Neuronal stem cell (in vitro differentiated cells): Measurements from ENCODE around the gene ASXL2.

Source experiments
- DNase-seq: peaks from one replicate; pipeline ENCODE4 v3.0.0-alpha.2; 2013; ENCODE audit warnings: low spot score
- H2AFZ ChIP-seq: one replicate; pipeline ENCODE4 v1.6.1; 2013; ENCODE audit warnings: mild to moderate bottlenecking, low read length, inconsistent platforms
- H2AK5ac ChIP-seq: 2 replicates; pipeline ENCODE4 v1.6.1; 2013; ENCODE audit warnings: low read depth, mild to moderate bottlenecking, inconsistent platforms, low read length, moderate library complexity, mixed read lengths
- H2BK120ac ChIP-seq: 2 replicates; pipeline ENCODE4 v1.6.1; 2013; ENCODE audit warnings: low read depth, mild to moderate bottlenecking, inconsistent platforms, low read length, moderate library complexity, mixed read lengths
- H2BK12ac ChIP-seq: one replicate; pipeline ENCODE4 v1.6.1; 2013; ENCODE audit warnings: low read length, inconsistent platforms
- H2BK15ac ChIP-seq: 2 replicates; pipeline ENCODE4 v1.6.1; 2013; ENCODE audit warnings: mild to moderate bottlenecking, low read length, inconsistent platforms, mixed read lengths
- H2BK5ac ChIP-seq: one replicate; pipeline ENCODE4 v1.6.1; 2013; ENCODE audit warnings: inconsistent platforms, mild to moderate bottlenecking, low read length, moderate library complexity
- H3K14ac ChIP-seq: one replicate; pipeline ENCODE4 v1.6.1; 2013; ENCODE audit warnings: low read length, inconsistent platforms
- H3K18ac ChIP-seq: 2 replicates; pipeline ENCODE4 v1.6.1; 2013; ENCODE audit warnings: low read length, inconsistent platforms
- H3K23ac ChIP-seq: 2 replicates; pipeline ENCODE4 v1.6.1; 2013; ENCODE audit warnings: low read depth, mild to moderate bottlenecking, mixed read lengths, low read length, inconsistent platforms; ENCODE audit not compliant: poor library complexity
- H3K27ac ChIP-seq: replicated peaks from 3 replicates; pipeline ENCODE4 v1.5.1; 2013; ENCODE audit warnings: low read length, inconsistent platforms
- H3K27me3 ChIP-seq, 3 experiments: 2 replicates each; pipeline ENCODE4 v1.6.1; 2013; ENCODE audit warnings: low read length in 3 of 3, mild to moderate bottlenecking in 2 of 3, inconsistent platforms in 1 of 3, low read depth in 1 of 3, mixed read lengths in 1 of 3, moderate library complexity in 1 of 3; ENCODE audit not compliant: control insufficient read depth in 3 of 3, insufficient read depth in 3 of 3
- H3K36me3 ChIP-seq, 2 donors: replicated peaks in 1 of 2; 2 replicates each; pipeline ENCODE4 v1.6.1; 2013; ENCODE audit warnings: low read length in 2 of 2; ENCODE audit not compliant: control insufficient read depth in 2 of 2, insufficient read depth in 2 of 2
- H3K4ac ChIP-seq: 2 replicates; pipeline ENCODE4 v1.6.1; 2013; ENCODE audit warnings: inconsistent platforms, mild to moderate bottlenecking, low read length, moderate library complexity
- H3K4me1 ChIP-seq, 2 donors: 1 replicate in 1 of 2; 2 replicates in 1 of 2; pipeline ENCODE4 v1.6.1; 2013; ENCODE audit warnings: low read length in 2 of 2, low read depth in 1 of 2; ENCODE audit not compliant: control insufficient read depth in 2 of 2, insufficient read depth in 1 of 2
- H3K4me2 ChIP-seq: one replicate; pipeline ENCODE4 v1.6.1; 2013; ENCODE audit warnings: mild to moderate bottlenecking, low read length, inconsistent platforms; ENCODE audit not compliant: insufficient read depth, poor library complexity, severe bottlenecking
- H3K4me3 ChIP-seq, 2 donors: 2 replicates each; pipeline ENCODE4 v1.5.1; 2013; ENCODE audit warnings: low read length in 2 of 2, mild to moderate bottlenecking in 2 of 2, inconsistent platforms in 1 of 2, moderate library complexity in 1 of 2
- H3K79me1 ChIP-seq: one replicate; pipeline ENCODE4 v1.6.1; 2013; ENCODE audit warnings: low read depth, mild to moderate bottlenecking, inconsistent platforms, low read length, moderate library complexity
- H3K9ac ChIP-seq: one replicate; pipeline ENCODE4 v1.6.1; 2013; ENCODE audit warnings: mild to moderate bottlenecking, low read depth, low read length, inconsistent platforms; ENCODE audit not compliant: poor library complexity
- H3K9me3 ChIP-seq, 2 donors: replicated peaks in 1 of 2; 2 replicates each; pipeline versions ENCODE3 to v1.6.1; 2013; ENCODE audit warnings: low read length in 2 of 2, mild to moderate bottlenecking in 2 of 2, inconsistent platforms in 1 of 2, low read depth in 1 of 2, mixed read lengths in 1 of 2, moderate library complexity in 1 of 2; ENCODE audit not compliant: control insufficient read depth in 2 of 2, insufficient read depth in 1 of 2
- H4K8ac ChIP-seq: one replicate; pipeline ENCODE4 v1.6.1; 2013; ENCODE audit warnings: low read depth, mild to moderate bottlenecking, inconsistent platforms, low read length, moderate library complexity
- H4K91ac ChIP-seq: one replicate; pipeline ENCODE4 v1.6.1; 2013; ENCODE audit warnings: low read length, low read depth, mild to moderate bottlenecking, inconsistent platforms; ENCODE audit not compliant: poor library complexity
- WGBS, 2 donors: extraction: QIAGEN DNeasy Blood & Tissue Kit; methylation state at CpG; one replicate each; pipeline ENCODE4 v1.1.7; 2013; ENCODE audit warnings: missing lambda C conversion rate in 2 of 2, mixed read lengths in 1 of 2; ENCODE audit not compliant: insufficient read length in 2 of 2, insufficient replicate concordance in 1 of 2; ENCODE audit errors: extremely low coverage in 2 of 2; 5-methylcytosine and 5-hydroxymethylcytosine counted together

ASXL2 gene

DNA sequence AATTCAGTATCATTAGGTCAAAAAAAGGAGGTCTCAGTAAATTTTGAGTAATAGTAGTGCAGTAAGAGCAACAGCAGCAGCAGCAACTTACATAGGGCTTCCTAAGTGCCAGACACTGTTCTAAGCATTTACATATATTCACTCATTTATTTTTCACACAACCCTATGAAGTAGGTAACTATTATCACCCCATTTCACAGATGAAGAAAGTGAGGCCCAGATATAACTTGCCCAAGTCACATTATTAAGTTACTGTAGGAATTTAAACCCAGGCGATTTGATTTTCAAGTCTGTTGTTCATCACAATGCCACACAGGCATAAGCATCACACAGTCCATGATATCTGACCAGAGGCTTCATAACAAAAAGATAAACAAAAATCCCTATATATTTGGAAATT lies 114.7 kb downstream of the ASXL2 start:
- H4K8ac ChIP-seq: no peak overlapping the region
- no peaks in the 10 kb centered on the region for H3K79me1 ChIP-seq
- H3K14ac ChIP-seq: no peak overlapping the region
- no peak for DNase-seq
- no peak overlapping the region for H3K27ac ChIP-seq
- H3K27me3 ChIP-seq: no peaks in the 10 kb centered on the region
- no peak overlapping the region for H2AFZ ChIP-seq
- no peak overlapping the region for H2BK120ac ChIP-seq
- no peaks in the 10 kb centered on the region for H3K9me3 ChIP-seq
- H3K36me3 ChIP-seq: peaks cover 6 to 66% of the 10 kb centered on the region in 2 donors
- H3K23ac ChIP-seq: no peak overlapping the region
- H2BK5ac ChIP-seq: no peak overlapping the region
- H2AK5ac ChIP-seq: no peak overlapping the region
- H3K9ac ChIP-seq: no peak overlapping the region
- H4K91ac ChIP-seq: no peak overlapping the region
- H2BK15ac ChIP-seq: no peak overlapping the region
- no peak overlapping the region for H3K4me3 ChIP-seq
- H3K18ac ChIP-seq: no peak overlapping the region
- H3K4me2 ChIP-seq: no peak overlapping the region
- H3K4ac ChIP-seq: no peak overlapping the region
- WGBS, 2 donors: no CpG with 5 or more reads among the region's 1 CpG
- H2BK12ac ChIP-seq: no peak overlapping the region
- no peaks in the 10 kb centered on the region for H3K4me1 ChIP-seq

GRCh38 chr2:25760297-25760696 lies 118.0 kb downstream of the ASXL2 start:
- H3K4ac ChIP-seq: no peak overlapping the region
- H3K9ac ChIP-seq: no peak overlapping the region
- H2BK12ac ChIP-seq: no peak overlapping the region
- H2BK15ac ChIP-seq: no peak overlapping the region
- no CpG with 5 or more reads among the region's 1 CpG for WGBS, 2 donors
- H4K91ac ChIP-seq: no peak overlapping the region
- no peaks in the 10 kb centered on the region for H3K79me1 ChIP-seq
- peaks cover 5 to 55% of the 10 kb centered on the region in 2 donors for H3K36me3 ChIP-seq
- no peaks in the 10 kb centered on the region for H3K9me3 ChIP-seq
- H2BK5ac ChIP-seq: no peak overlapping the region
- H2AFZ ChIP-seq: no peak overlapping the region
- DNase-seq: no peak
- H3K14ac ChIP-seq: no peak overlapping the region
- no peak overlapping the region for H3K4me3 ChIP-seq
- no peaks in the 10 kb centered on the region for H3K4me1 ChIP-seq
- no peaks in the 10 kb centered on the region for H3K27me3 ChIP-seq
- no peak overlapping the region for H3K4me2 ChIP-seq
- no peak overlapping the region for H2BK120ac ChIP-seq
- no peak overlapping the region for H2AK5ac ChIP-seq
- no peak overlapping the region for H3K18ac ChIP-seq
- H3K27ac ChIP-seq: no peak overlapping the region
- H3K23ac ChIP-seq: no peak overlapping the region
- no peak overlapping the region for H4K8ac ChIP-seq

- no peak overlapping the region for H3K14ac ChIP-seq
- H3K9me3 ChIP-seq: no peaks in the 10 kb centered on the region
- H3K23ac ChIP-seq: no peak overlapping the region
- H2AK5ac ChIP-seq: no peak overlapping the region
- no CpG with 5 or more reads among the region's 1 CpG for WGBS, 2 donors
- H2BK12ac ChIP-seq: no peak overlapping the region
- H3K36me3 ChIP-seq: peaks cover 5 to 63% of the 10 kb centered on the region in 2 donors
- no peak overlapping the region for H4K8ac ChIP-seq
- DNase-seq: no peak
- H2BK5ac ChIP-seq: no peak overlapping the region
- H3K9ac ChIP-seq: no peak overlapping the region
- H3K27me3 ChIP-seq: no peaks in the 10 kb centered on the region
- no peak overlapping the region for H4K91ac ChIP-seq
- H2AFZ ChIP-seq: no peak overlapping the region
- H2BK120ac ChIP-seq: no peak overlapping the region
- H3K4ac ChIP-seq: no peak overlapping the region
- H3K4me3 ChIP-seq: no peak overlapping the region
- no peak overlapping the region for H3K4me2 ChIP-seq
- H3K27ac ChIP-seq: no peak overlapping the region
- no peak overlapping the region for H2BK15ac ChIP-seq
- H3K18ac ChIP-seq: no peak overlapping the region
- H3K79me1 ChIP-seq: no peaks in the 10 kb centered on the region
- no peaks in the 10 kb centered on the region for H3K4me1 ChIP-seq
These were observed 119.9 kb downstream of the ASXL2 start for GRCh38 chr2:25758348-25758747.

DNA sequence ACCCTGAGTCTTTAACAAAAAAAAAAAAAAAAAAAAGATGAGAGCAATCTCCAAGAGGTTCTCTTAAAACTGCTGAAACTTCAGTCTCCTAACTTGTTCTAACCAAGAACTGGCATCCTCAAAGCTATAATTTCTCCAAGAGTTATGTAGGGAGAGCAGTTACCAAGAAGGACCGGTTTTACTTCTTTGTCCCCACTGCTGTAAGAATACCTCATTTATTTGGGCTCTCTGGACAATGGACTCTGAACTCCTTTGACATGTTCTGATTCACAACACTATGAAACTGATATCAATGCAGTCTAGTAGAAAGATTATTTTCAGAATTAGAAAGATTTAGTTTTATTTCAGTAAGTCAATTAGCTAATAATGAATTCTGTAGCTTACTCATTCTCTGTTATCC lies 120.4 kb downstream of the ASXL2 start:
- H2AFZ ChIP-seq: no peak overlapping the region
- no peak overlapping the region for H3K4me3 ChIP-seq
- no peak overlapping the region for H3K18ac ChIP-seq
- no peak overlapping the region for H2BK5ac ChIP-seq
- H4K8ac ChIP-seq: no peak overlapping the region
- no peak overlapping the region for H3K4ac ChIP-seq
- H3K14ac ChIP-seq: no peak overlapping the region
- no peaks in the 10 kb centered on the region for H3K79me1 ChIP-seq
- WGBS, 2 donors: no CpG with 5 or more reads among the region's 1 CpG
- H3K9ac ChIP-seq: no peak overlapping the region
- no peak overlapping the region for H2BK15ac ChIP-seq
- no peak overlapping the region for H2BK120ac ChIP-seq
- no peaks in the 10 kb centered on the region for H3K27me3 ChIP-seq
- no peak overlapping the region for H3K23ac ChIP-seq
- H3K4me2 ChIP-seq: no peak overlapping the region
- no peak overlapping the region for H2BK12ac ChIP-seq
- H4K91ac ChIP-seq: no peak overlapping the region
- H3K36me3 ChIP-seq: peaks cover 5 to 67% of the 10 kb centered on the region in 2 donors
- H3K9me3 ChIP-seq: no peaks in the 10 kb centered on the region
- H3K27ac ChIP-seq: no peak overlapping the region
- H3K4me1 ChIP-seq: no peaks in the 10 kb centered on the region
- DNase-seq: no peak
- no peak overlapping the region for H2AK5ac ChIP-seq
